OCI-LY7 (cell line): ENCODE measurements around the gene SYNJ2. TPM values are rescaled to one million over a fixed set of nuclear protein-coding genes. Genes with fewer than 3 reads are reported as not detected.

Experiments used
- BruUV-seq: library from RNA; stranded (reverse); fragments of 400-500 nt; replicated peaks from 2 replicates; lab custom pipeline; 2021; lab: Mats Ljungman, UMichigan
- CTCF ChIA-PET: fragments of 300-600 bp; sonication (Branson Sonifier 250); formaldehyde crosslinking; loops from one replicate; lab custom pipeline; 2022; ENCODE audit warnings: antibody characterized with exemption; ENCODE audit not compliant: unreplicated experiment; lab: Charles Lee
- POLR2A ChIA-PET: fragments of 300-600 bp; sonication (Branson Sonifier 250); formaldehyde crosslinking; loops from one replicate; lab custom pipeline; 2022; ENCODE audit warnings: antibody characterized with exemption; lab: Charles Lee
- DNase-seq: peaks from one replicate; pipeline ENCODE4 v3.0.0-alpha.2; 2015; ENCODE audit warnings: low spot score
- H2AFZ ChIP-seq: fragments of 200-600 bp; sonication (generic), shearing (Covaris generic); 2 replicates; pipeline ENCODE4 v1.6.1; 2014; ENCODE audit warnings: mild to moderate bottlenecking, antibody characterized with exemption, low read length, moderate library complexity
- H3K27ac ChIP-seq: fragments of 200-600 bp; sonication (generic); 2 replicates; pipeline ENCODE4 v1.5.1; 2014; ENCODE audit warnings: mixed run types, low read depth, mild to moderate bottlenecking, moderate library complexity, low read length, inconsistent platforms; ENCODE audit not compliant: poor library complexity, severe bottlenecking
- H3K36me3 ChIP-seq: fragments of 200-600 bp; sonication (generic); 2 replicates; pipeline ENCODE4 v1.6.1; 2014; ENCODE audit warnings: mild to moderate bottlenecking, antibody characterized with exemption, low read length, moderate library complexity, mixed read lengths; ENCODE audit not compliant: insufficient read depth
- H3K4me1 ChIP-seq: fragments of 200-600 bp; sonication (generic); 2 replicates; pipeline ENCODE4 v1.5.1; 2014; ENCODE audit warnings: mild to moderate bottlenecking, low read length; ENCODE audit not compliant: insufficient read depth, poor library complexity, severe bottlenecking
- H3K4me2 ChIP-seq: fragments of 200-600 bp; sonication (generic); 2 replicates; pipeline ENCODE4 v1.6.1; 2014; ENCODE audit warnings: mild to moderate bottlenecking, low read length
- H3K4me3 ChIP-seq: fragments of 200-600 bp; sonication (generic); 2 replicates; pipeline ENCODE4 v1.5.1; 2014; ENCODE audit warnings: mild to moderate bottlenecking, low read depth, low read length; ENCODE audit not compliant: poor library complexity, severe bottlenecking
- H3K79me2 ChIP-seq: fragments of 200-600 bp; sonication (generic); 2 replicates; pipeline ENCODE4 v1.6.1; 2016; ENCODE audit warnings: low read depth, mild to moderate bottlenecking, low read length, moderate library complexity, mixed read lengths; ENCODE audit not compliant: insufficient read depth
- H3K9me2 ChIP-seq: fragments of 200-600 bp; sonication (generic); 2 replicates; pipeline ENCODE4 v1.6.1; 2016; ENCODE audit warnings: mild to moderate bottlenecking, low read length, mixed read lengths; ENCODE audit not compliant: insufficient read depth
- H3K9me3 ChIP-seq: fragments of 200-600 bp; sonication (generic); 2 replicates; pipeline ENCODE4 v1.6.1; 2014; ENCODE audit warnings: mild to moderate bottlenecking, mixed run types, low read length, mixed read lengths
- H4K20me1 ChIP-seq: fragments of 200-600 bp; sonication (generic); 2 replicates; pipeline ENCODE4 v1.6.1; 2014; ENCODE audit warnings: mild to moderate bottlenecking, antibody characterized with exemption, low read length, moderate library complexity, mixed read lengths; ENCODE audit not compliant: insufficient read depth
- CTCF ChIP-seq: fragments of 200-600 bp; sonication (generic); conservative IDR thresholded peaks from 2 replicates; pipeline ENCODE4 v1.5.1; 2014; ENCODE audit warnings: mild to moderate bottlenecking, antibody characterized with exemption, low read length, moderate library complexity, mixed read lengths
- EZH2phosphoT487 ChIP-seq: fragments of 200-600 bp; sonication (generic); IDR thresholded peaks from 2 replicates; pipeline ENCODE4 v1.6.1; 2018; ENCODE audit warnings: low read depth, borderline replicate concordance, mild to moderate bottlenecking, mixed run types, antibody characterized with exemption, low read length, moderate library complexity, mixed read lengths
- intact Hi-C: fragments of 100-400 bp; cut with micrococcal nuclease; formaldehyde crosslinking; loops from one replicate; pipeline ENCODE4 v1.10.0; 2022; ENCODE audit not compliant: unreplicated experiment
- total RNA-seq, 2 experiments: library from RNA; depleted of rRNA in 1 of 2; stranded (reverse); fragments of >200 nt in 1 of 2; shearing (Covaris generic) in 1 of 2; gene quantifications; 2 replicates each; pipeline ENCODE4 v1.2.3, GENCODE V29; 2014 to 2022

Gene SYNJ2
- total RNA-seq, 2 experiments from 2014 or later, result 0.21 TPM; not detected in 1

GRCh38 chr6:157965387-157965786, 16.3 kb upstream of the SYNJ2 start:
- no peaks in the 10 kb centered on the region for H3K4me1 ChIP-seq
- ChIA-PET CTCF (no interaction called here), POLR2A (interaction anchor here (0.5 kb wide), 1 partner anchor 360 kb away, joined by 3 read pairs; no protein-coding TSS in a partner anchor)
- no peak for DNase-seq
- no peaks in the 10 kb centered on the region for H3K36me3 ChIP-seq
- H3K27ac ChIP-seq, result no peak overlapping the region
- H3K4me2 ChIP-seq, result no peak overlapping the region
- H3K4me3 ChIP-seq, result no peak overlapping the region
- no peaks in the 10 kb centered on the region for H3K79me2 ChIP-seq
- intact Hi-C loops, result no loop called here
- no TSS peak for BruUV-seq
- H3K9me2 ChIP-seq, result no peaks in the 10 kb centered on the region
- TF ChIP-seq CTCF (no peak), EZH2phosphoT487 (no peak)
- H2AFZ ChIP-seq, result no peak overlapping the region
- no peaks in the 10 kb centered on the region for H4K20me1 ChIP-seq
- H3K9me3 ChIP-seq, result no peaks in the 10 kb centered on the region

GRCh38 chr6:157966589-157966977, 15.1 kb upstream of the SYNJ2 start:
- Histone ChIP-seq H4K20me1 (no peaks in the 10 kb centered on the region), H3K9me3 (no peaks in the 10 kb centered on the region), H3K79me2 (no peaks in the 10 kb centered on the region), H3K9me2 (no peaks in the 10 kb centered on the region), H3K4me1 (no peaks in the 10 kb centered on the region), H2AFZ (no peak overlapping the region), H3K4me3 (no peak overlapping the region), H3K36me3 (no peaks in the 10 kb centered on the region), H3K27ac (no peak overlapping the region), H3K4me2 (no peak overlapping the region)
- DNase-seq, result no peak
- intact Hi-C loops, result no loop called here
- no TSS peak for BruUV-seq
- TF ChIP-seq CTCF (no peak), EZH2phosphoT487 (no peak)
- ChIA-PET POLR2A (interaction anchor here (0.6 kb wide), 1 partner anchor 27 kb away, joined by 4 read pairs; no protein-coding TSS in a partner anchor), CTCF (no interaction called here)

GRCh38 chr6:157967020-157967419, 14.6 kb upstream of the SYNJ2 start:
- ChIA-PET POLR2A (interaction anchor here (0.6 kb wide), 1 partner anchor 26 kb away, joined by 4 read pairs; no protein-coding TSS in a partner anchor), CTCF (no interaction called here)
- Histone ChIP-seq H3K4me2 (no peak overlapping the region), H3K4me3 (no peak overlapping the region), H4K20me1 (no peaks in the 10 kb centered on the region), H3K27ac (no peak overlapping the region), H3K9me3 (no peaks in the 10 kb centered on the region), H3K36me3 (no peaks in the 10 kb centered on the region), H3K4me1 (no peaks in the 10 kb centered on the region), H2AFZ (no peak overlapping the region), H3K79me2 (no peaks in the 10 kb centered on the region), H3K9me2 (no peaks in the 10 kb centered on the region)
- DNase-seq, result no peak
- intact Hi-C loops, result no loop called here
- TF ChIP-seq EZH2phosphoT487, result no peak
- TF ChIP-seq CTCF, result no peak
- no TSS peak for BruUV-seq
